ENCODE data around the gene RBBP5.

GRCh38 chr1:205121660-205122488, at the start of gene RBBP5:
- no peak for TF ChIP-seq POLR2A (IDR thresholded peaks at IDR 0.05)
- TF ChIP-seq CTCF (IDR thresholded peaks at IDR 0.05) = peak; percentile 45 to 69 (median 57)

All from testis (tissue), 2 donors.